ENCODE data around the gene TCF23.

DNA sequence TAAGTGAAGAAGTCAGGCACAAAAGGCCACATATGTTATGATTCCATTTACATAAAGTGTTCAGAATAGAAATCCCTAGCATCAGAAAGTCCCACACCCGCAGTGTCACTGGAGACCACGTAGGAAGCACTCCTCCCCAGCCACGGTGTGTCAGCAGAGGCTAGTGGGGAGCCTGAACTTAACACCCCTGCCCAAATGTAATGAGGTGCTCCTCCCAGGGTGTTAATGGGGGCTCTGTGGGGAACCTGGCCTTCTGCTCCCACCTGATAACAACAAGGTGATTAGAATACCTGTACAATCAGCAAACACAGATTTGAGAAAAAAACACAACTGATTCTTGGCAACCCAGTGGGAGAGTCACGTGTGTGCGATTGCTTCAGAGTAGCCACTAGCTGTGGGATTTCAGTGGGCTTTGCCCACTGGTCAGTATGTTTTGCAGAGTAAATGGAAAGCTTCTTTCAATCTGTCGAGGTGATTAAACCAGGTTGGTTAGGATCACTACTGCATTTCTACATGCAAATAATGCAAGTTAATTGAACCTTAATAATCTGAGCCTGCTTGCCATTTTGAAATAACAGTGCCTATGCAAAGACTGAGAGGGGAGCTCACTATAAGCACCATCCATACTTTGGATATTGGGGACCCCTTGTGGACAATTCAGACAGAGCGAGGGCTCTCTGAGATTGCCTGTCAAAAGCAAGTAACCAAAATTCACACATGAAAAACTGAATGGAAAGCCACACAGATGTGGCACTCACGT lies 42.4 kb downstream of the TCF23 start:
- TF ChIP-seq, protein P1, sequence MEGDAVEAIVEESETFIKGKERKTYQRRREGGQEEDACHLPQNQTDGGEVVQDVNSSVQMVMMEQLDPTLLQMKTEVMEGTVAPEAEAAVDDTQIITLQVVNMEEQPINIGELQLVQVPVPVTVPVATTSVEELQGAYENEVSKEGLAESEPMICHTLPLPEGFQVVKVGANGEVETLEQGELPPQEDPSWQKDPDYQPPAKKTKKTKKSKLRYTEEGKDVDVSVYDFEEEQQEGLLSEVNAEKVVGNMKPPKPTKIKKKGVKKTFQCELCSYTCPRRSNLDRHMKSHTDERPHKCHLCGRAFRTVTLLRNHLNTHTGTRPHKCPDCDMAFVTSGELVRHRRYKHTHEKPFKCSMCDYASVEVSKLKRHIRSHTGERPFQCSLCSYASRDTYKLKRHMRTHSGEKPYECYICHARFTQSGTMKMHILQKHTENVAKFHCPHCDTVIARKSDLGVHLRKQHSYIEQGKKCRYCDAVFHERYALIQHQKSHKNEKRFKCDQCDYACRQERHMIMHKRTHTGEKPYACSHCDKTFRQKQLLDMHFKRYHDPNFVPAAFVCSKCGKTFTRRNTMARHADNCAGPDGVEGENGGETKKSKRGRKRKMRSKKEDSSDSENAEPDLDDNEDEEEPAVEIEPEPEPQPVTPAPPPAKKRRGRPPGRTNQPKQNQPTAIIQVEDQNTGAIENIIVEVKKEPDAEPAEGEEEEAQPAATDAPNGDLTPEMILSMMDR (conservative IDR thresholded peaks at IDR 0.05), result peak; percentile 50
- no peak for TF ChIP-seq ZFX (IDR thresholded peaks at IDR 0.05)

Measured in C4-2B (cell line).